Measurements from ENCODE around the gene SEC23IP. TPM values are rescaled to one million over a fixed set of nuclear protein-coding genes. Genes with fewer than 3 reads are reported as not detected.

The SEC23IP gene
- total RNA-seq, 1 experiment from 2014 or later = 116 TPM

DNA sequence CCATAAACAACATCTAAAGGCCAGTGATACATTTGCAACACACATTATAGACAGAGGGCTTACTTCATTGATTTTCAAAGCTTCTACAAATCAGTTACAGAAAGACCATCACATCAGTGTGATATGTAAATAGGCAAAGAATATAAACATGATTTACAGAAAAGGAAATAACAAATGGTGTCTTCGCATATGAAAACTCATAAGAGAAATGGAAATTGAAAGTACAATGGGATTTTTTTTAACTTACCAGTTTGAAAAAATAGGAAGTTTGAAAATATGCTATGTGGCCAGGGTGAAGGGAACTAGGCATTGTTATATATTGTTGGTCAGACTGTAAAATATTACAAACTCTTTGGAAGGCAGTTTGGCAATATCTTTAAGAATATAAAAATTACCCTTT, 27.3 kb downstream of the SEC23IP start:
- DNase-seq = no peak
- H3K36me3 Mint-ChIP-seq (ENCODE audit: insufficient read depth, unreplicated experiment) = peaks cover 91% of the 10 kb centered on the region
- H3K4me3 ChIP-seq (ENCODE audit: low read depth, low read length) = no peak overlapping the region
- POLR2A ChIA-PET = no interaction called here
- no peak overlapping the region for H3K4me3 Mint-ChIP-seq (ENCODE audit: unreplicated experiment)
- peaks cover 4% of the 10 kb centered on the region for H3K36me3 ChIP-seq (ENCODE audit: control insufficient read depth, insufficient read depth, low read length)
- H3K4me1 Mint-ChIP-seq (ENCODE audit: low read depth, unreplicated experiment) = no peaks in the 10 kb centered on the region
- H3K27me3 Mint-ChIP-seq (ENCODE audit: insufficient read depth, unreplicated experiment) = no peaks in the 10 kb centered on the region
- no peaks in the 10 kb centered on the region for H3K9me3 Mint-ChIP-seq (ENCODE audit: unreplicated experiment)
- no peaks in the 10 kb centered on the region for H3K4me1 ChIP-seq
- CTCF ChIA-PET = no interaction called here
- intact Hi-C loops (cut with micrococcal nuclease; ENCODE audit: unreplicated experiment) = no loop called here
- no peak overlapping the region for H3K27ac Mint-ChIP-seq (ENCODE audit: unreplicated experiment)
- H3K27me3 ChIP-seq (replicated peaks; ENCODE audit: control insufficient read depth, insufficient read depth, low read length) = no peaks in the 10 kb centered on the region
- no peak for TF ChIP-seq CTCF (IDR thresholded peaks at IDR 0.05; ENCODE audit: insufficient read depth in 1 of 2, low read depth in 1 of 2, low read length in 1 of 2, severe bottlenecking in 1 of 2, unreplicated experiment in 1 of 2)
- no peaks in the 10 kb centered on the region for H3K9me3 ChIP-seq
- BruUV-seq (replicated peaks) = no TSS peak

DNA sequence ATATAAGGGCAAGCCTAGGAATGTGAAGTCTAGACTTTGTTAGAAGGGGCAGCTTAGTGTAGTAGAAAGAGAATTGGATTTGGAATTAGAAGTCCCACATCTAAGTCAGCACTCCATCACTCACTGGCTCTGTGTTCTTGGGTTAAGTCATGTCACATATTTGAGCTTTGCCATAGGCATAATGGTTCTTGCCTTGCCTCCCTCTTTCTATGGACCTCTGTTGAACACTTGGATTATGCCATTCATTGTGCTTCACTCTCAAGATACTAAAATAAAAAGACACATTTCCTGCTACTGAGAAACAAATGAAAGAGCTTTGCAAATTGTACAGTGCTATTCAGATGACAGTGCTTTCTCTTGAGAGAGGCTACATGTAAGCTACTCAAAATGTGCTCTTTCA, 35.9 kb downstream of the SEC23IP start:
- Histone ChIP-seq H3K36me3 (ENCODE audit: control insufficient read depth, insufficient read depth, low read length) (0 out of 2 replicates have a peak, but pooled peaks cover 1% of the 10 kb centered on the region), H3K4me3 (ENCODE audit: low read depth, low read length) (no peak overlapping the region), H3K27me3 (replicated peaks; ENCODE audit: control insufficient read depth, insufficient read depth, low read length) (no peaks in the 10 kb centered on the region), H3K4me1 (no peaks in the 10 kb centered on the region), H3K9me3 (no peaks in the 10 kb centered on the region)
- Mint-ChIP-seq H3K4me3 (ENCODE audit: unreplicated experiment) (no peak overlapping the region), H3K27ac (ENCODE audit: unreplicated experiment) (no peak overlapping the region), H3K36me3 (ENCODE audit: insufficient read depth, unreplicated experiment) (peaks cover 82% of the 10 kb centered on the region), H3K4me1 (ENCODE audit: low read depth, unreplicated experiment) (no peaks in the 10 kb centered on the region), H3K27me3 (ENCODE audit: insufficient read depth, unreplicated experiment) (no peaks in the 10 kb centered on the region), H3K9me3 (ENCODE audit: unreplicated experiment) (no peaks in the 10 kb centered on the region)
- POLR2A ChIA-PET = no interaction called here
- intact Hi-C loops (cut with micrococcal nuclease; ENCODE audit: unreplicated experiment) = no loop called here
- TF ChIP-seq CTCF (IDR thresholded peaks at IDR 0.05; ENCODE audit: insufficient read depth in 1 of 2, low read depth in 1 of 2, low read length in 1 of 2, severe bottlenecking in 1 of 2, unreplicated experiment in 1 of 2) = no peak
- CTCF ChIA-PET = no interaction called here
- no TSS peak for BruUV-seq (replicated peaks)
- DNase-seq = no peak

DNA sequence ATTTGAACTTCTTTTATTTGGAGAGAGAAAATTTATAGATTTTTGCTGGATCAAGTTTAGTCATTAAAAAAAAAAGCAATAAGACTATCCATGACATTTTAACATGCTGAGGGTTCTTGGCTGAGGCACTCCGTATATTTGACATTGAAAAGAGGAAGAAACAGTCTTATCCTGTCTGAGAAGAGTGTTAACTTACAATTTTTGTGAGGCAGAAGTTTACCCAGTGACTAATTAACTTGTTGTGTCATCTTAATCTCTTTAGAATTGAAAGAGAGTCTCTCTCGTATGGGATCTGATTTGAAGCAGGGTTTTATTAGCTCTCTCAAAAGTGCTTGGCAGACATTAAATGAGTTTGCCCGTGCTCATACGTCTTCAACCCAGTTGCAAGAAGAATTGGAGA, 39.3 kb downstream of the SEC23IP start:
- H3K36me3 ChIP-seq (ENCODE audit: control insufficient read depth, insufficient read depth, low read length) = peaks cover 2% of the 10 kb centered on the region; the same call in 1 of the 2 replicates
- no peaks in the 10 kb centered on the region for H3K27me3 ChIP-seq (replicated peaks; ENCODE audit: control insufficient read depth, insufficient read depth, low read length)
- Mint-ChIP-seq H3K9me3 (ENCODE audit: unreplicated experiment) (no peaks in the 10 kb centered on the region), H3K27me3 (ENCODE audit: insufficient read depth, unreplicated experiment) (no peaks in the 10 kb centered on the region), H3K36me3 (ENCODE audit: insufficient read depth, unreplicated experiment) (peaks cover 92% of the 10 kb centered on the region), H3K4me1 (ENCODE audit: low read depth, unreplicated experiment) (no peaks in the 10 kb centered on the region), H3K4me3 (ENCODE audit: unreplicated experiment) (no peak overlapping the region), H3K27ac (ENCODE audit: unreplicated experiment) (no peak overlapping the region)
- no peaks in the 10 kb centered on the region for H3K9me3 ChIP-seq
- no peaks in the 10 kb centered on the region for H3K4me1 ChIP-seq
- ChIA-PET POLR2A (no interaction called here), CTCF (interaction anchor here (0.7 kb wide), 1 partner anchor 19 kb away, joined by 3 read pairs; no protein-coding TSS in a partner anchor)
- BruUV-seq (replicated peaks) = no TSS peak
- TF ChIP-seq CTCF (IDR thresholded peaks at IDR 0.05; ENCODE audit: insufficient read depth in 1 of 2, low read depth in 1 of 2, low read length in 1 of 2, severe bottlenecking in 1 of 2, unreplicated experiment in 1 of 2) = no peak
- no peak for DNase-seq
- H3K4me3 ChIP-seq (ENCODE audit: low read depth, low read length) = no peak overlapping the region
- intact Hi-C loops (cut with micrococcal nuclease; ENCODE audit: unreplicated experiment) = no loop called here
